NOMO-1 (cell line): ENCODE data around the gene SAMD4A.

Experiments used
- DNase-seq, 2 experiments: peaks; one replicate each; lab custom pipeline; 2025; ENCODE audit not compliant: unreplicated experiment in 2 of 2; lab: John Stamatoyannopoulos, UW

The SAMD4A gene

DNA sequence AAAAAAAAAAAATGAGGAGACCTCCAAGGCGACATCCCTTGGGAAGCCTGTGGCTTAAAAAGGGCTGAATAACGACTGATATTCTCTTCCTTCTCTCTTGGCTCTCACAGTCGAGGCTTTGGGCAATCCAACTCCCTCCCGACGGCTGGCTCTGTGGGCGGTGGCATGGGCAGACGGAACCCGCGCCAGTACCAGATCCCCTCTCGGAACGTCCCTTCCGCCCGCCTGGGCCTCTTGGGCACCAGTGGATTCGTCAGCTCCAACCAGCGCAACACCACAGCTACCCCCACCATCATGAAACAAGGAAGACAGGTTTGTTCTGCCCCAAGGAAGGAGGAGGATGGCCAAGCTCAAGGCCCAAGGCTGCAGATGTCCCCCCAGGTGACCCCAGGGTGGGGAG, 207.9 kb downstream of the SAMD4A start:
- DNase-seq = no peak

DNA sequence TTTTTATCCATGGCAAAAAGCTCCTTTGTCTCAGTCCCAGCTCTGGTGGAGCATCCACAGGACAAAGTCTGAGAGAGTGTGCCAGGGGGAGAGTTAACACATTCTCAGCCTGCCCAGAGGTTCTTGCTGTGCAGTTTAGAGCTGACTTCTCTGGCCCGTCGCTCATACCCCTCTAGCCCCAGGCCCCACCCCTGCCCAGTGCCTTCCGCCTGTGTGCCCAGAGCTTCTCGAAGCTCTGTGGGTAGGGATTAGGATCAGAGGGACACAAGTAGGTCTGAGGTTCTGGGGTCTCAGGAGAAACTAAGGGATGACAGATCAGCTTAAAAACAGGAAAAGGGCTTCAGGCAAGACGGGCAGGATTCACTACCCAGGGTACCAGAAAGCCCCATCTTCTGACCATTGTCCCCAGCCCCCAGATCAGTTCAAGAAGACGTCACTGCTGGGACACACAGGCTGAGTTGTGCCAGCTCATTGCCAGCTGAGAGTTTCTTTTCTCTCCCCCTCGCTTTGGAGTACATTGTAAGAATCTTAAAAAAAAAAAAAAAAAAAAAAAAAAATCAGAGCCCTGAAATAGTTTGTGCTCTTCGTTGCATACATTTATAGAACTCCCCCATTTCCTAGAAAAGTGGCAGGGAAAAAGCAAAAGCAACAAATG, 208.7 kb downstream of the SAMD4A start:
- no peak for DNase-seq

DNA sequence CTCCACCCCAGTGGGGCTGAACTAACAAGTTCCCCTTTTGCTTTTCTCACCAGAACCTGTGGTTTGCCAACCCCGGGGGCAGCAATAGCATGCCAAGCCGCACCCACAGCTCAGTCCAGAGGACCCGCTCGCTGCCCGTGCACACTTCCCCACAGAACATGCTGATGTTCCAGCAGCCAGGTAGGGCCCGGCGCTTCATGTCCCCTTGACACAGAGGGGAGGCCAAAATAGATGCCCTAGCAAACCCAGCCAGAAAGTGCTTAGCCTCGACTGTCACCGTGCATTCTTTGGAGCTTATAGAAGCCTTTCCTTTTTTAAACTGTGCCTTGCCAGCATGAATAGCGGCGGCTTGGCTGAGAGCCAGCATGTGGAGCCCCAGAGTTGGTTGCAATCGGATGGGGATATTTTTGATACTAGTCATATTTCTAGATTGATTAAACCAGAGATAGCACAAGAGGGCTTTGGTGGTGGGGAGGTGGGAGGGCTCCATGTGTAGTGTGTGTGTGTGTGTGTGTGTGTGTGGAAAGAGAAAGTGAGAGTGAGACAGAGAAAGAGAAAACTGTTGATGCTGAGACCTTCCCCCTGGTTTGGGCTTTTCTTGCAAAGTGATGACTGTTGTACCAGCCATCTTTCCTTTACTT, 209.6 kb downstream of the SAMD4A start:
- DNase-seq = peak; percentile 53 to 57

DNA sequence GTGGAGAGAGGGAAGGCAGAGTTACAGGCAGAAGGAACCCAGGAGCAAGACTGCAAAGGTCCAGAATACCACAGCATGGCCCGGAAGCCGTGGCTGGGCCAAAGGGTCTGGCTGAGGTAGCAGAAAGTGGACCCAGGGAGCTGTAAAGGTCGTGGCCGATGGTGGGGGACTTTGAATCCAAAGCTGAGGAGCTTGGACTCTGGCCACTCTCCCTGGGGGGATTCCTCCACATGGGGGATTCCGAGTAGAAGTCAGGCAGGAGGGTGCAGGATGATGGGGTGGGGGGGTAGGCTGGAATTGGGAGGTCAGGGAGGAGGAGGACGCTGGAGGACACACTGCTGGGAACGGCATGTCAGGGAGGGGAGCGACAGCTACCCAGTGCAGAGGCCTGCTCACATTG, 210.5 kb downstream of the SAMD4A start:
- DNase-seq = no peak

DNA sequence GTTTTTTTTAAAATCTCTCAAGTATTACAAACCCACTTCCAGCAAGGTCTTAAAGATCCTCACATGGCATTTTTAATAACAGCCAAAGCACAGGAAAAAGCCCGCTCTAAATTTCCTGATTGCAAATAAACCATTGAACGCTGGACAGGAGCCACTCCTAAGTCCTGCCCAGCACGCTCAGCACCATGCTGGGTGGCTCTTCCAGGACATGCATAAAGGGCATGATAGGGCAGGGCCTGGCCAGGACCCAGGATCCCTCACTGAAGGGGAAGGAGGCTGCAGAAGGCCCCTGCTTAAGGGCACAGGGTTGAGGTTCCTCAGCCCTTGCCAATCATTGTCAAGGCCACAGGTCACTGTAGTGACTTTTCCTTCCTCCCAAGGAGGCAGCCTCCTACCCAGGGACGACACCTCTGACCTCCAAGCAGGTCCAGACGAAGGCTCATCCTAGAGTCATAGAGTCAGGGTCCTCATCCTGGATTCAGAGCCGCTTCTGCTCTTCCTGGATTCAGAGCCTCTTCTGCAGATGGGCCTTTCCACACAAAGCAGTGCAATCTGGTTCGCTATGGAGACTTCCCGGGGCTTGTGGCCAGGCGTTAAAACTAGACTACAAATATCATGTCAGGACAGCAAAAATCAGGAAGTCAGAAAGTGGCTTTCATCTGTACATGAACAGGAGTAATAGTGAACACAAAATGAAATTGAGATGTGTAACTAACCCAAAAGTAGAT, 211.9 kb downstream of the SAMD4A start:
- no peak for DNase-seq

DNA sequence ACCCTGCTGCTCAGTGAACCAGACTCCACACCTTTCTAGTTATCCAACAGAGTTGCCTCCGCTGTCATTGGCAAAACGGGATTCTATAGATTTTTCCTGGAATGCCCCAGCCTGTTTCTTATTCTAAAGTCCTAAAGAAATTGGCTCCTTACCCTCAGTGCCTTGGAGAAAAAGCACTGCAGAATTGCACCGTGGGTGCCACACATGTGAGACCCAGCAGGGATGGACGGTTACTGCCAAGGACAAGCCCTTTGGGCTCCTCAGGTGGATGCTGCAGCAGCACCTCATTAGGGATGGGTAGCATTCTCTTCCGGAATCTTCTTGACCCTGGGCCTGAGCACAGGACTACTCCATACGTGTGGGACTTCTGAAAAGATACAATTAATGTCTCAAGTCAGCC, 214.2 kb downstream of the SAMD4A start:
- no peak for DNase-seq

DNA sequence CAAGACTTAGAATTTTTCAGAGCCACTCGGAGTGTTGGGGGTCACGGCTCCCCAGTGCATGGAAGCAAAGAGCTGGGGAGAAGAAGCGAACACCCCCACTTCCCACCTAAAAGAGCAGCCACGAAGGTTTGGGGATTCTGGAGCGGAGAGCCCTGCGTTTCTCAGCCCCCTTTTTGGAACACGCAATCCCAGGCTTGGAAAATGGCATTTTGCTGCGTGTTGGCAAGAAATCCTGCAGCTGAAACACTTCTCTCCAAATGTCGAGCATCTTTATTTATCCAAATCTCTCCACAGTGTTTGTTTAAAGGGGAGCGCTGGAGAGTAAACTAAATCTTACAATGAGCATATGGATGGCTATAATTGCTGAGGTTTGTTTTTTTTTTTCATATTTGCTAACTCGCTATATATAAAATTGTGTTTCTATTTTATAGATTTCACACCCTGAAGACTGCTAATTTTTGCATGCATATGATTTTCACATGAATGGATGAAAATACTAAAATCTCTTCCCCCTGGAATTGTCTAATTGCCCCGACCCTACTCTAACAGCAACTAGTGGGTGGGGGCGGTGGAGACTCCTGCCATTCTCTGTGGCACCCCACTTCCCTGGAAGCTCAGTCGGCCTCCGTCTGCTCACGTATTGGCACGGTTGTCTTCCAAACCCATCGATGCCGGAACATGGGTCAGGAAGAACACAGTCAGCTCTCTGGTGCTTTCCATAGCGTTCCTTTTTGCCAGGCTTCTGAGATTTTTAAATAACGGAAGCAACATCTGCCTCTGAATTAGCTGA, 215.2 kb downstream of the SAMD4A start:
- no peak for DNase-seq

DNA sequence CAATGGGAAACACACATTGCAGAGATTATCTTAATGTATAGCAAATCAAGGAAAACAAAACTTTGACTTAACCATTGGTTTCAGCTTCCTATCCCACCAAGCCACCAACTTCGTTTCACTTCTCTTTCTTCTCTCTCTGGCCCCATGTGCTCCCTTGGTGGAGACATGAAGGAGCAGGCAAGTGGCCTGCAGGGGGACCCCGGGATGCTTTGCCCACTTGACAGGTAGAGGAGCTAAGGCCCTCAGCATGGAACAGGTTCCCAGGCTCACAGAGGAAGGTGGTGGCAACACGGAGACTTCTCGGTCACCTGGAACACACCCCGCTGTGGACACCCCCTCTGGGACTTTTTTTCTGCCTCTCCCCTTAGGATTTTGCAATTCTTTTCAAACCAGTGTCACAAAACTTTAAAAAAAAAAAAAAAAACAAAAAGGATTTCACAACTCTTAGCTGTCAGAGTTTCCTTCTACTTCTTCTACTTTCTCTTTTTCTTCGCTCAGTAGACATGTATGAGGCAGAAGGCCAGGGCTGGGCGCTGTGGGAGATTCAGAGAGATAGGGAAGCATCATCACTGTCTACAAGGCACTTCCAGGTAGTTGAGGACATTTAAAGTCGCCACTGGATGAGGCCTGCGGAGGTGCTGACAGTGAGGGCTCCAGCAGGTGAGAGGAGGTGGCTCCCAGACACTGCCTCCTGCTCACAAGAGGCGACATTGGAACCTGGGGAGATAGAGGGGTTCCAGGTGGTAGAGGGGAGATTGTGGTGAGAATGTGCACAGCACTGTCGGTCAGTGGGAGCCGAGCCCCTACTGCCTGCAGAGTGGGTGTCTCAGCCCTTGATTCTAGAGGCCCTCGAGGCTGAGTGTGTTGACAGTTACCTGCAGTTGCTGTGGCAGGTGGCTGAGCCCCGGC, 216.1 kb downstream of the SAMD4A start:
- DNase-seq = peak; percentile 81 to 93

DNA sequence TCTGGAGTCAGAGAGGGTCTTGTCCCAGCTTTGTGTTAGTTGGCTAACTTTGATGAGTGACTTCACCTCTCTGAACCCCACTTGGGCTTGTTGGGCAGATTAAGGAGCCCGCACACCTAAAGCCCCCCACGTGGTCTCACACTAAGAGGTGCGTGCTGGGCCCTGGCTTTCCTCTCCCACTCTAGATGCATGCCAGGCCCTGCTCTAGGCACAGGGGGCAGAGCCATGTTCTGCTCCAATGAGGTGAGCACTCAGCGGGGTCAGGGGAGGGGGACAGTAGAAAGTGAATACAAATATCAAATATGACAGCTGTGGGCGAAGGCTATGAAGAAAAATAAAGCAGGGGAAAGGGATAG, 216.7 kb downstream of the SAMD4A start:
- DNase-seq = no peak

DNA sequence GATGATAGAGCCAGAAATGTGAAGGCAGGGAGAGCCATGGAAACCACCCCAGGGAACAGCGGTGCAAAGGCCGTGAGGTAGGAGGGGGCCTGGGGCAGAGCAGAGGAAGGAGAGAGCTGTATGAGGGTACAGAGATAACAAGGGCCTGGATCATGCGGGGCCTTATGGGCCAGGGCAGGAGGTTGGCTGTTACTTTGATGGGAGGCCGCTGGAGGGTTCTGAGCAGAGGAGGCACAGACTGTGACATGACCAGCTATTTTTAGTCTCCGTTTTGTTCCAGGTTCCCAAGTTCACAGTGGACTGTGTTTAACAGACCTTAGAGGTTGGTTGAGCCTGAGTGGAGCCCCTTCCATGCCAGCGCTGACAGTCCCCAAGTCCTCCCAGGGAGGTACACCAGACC, 217.1 kb downstream of the SAMD4A start:
- no peak for DNase-seq

DNA sequence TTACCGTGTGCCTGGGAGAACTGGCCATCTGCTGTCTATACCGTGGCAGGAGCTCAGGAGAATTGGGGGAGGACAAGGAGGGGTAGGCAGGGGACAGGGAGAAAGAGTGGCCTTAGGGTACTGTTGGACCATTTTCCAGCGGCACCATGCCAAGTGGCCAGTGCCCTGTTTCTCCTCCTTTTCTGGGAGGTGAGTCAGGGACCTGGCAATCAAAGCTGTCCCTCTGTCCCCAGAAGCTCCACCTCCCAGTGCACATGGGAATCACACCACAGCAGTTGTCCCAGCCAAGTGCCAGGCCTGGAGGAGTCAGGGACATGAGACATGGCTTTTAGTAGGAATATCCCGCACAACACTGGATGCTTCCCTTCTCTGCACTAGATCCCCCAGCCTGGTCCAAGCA, 217.7 kb downstream of the SAMD4A start:
- no peak for DNase-seq

DNA sequence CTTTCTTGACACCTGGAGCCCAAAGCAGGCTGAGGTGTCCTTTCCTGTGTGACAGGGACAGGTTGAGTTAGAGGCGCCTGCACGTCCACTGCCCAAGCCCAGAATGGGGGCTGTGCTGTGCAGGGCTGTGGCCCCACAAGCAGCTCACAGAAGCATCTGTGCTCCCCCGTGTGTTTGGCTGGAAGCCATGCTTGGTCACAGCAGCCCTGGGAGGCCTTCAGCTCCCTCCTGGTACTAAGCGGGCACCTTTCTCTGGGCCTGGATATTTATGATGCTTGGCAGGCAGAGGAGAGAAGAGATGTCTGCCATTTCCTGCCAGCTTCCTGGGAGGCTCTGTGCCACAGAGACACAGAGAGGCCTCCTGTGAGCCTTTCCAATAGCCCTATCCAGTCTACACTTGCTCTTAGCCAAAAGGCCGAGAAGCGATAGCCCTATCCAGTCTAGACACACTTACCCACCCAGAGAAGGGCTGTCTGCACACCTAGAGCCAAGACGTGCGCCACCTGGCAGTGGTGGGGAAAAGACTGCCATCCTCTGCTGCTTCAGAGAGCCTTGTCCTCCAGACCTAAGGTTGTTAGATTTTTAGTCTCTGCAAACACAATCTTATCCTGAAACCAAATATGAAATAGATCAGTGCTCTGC, 218.3 kb downstream of the SAMD4A start:
- no peak for DNase-seq

DNA sequence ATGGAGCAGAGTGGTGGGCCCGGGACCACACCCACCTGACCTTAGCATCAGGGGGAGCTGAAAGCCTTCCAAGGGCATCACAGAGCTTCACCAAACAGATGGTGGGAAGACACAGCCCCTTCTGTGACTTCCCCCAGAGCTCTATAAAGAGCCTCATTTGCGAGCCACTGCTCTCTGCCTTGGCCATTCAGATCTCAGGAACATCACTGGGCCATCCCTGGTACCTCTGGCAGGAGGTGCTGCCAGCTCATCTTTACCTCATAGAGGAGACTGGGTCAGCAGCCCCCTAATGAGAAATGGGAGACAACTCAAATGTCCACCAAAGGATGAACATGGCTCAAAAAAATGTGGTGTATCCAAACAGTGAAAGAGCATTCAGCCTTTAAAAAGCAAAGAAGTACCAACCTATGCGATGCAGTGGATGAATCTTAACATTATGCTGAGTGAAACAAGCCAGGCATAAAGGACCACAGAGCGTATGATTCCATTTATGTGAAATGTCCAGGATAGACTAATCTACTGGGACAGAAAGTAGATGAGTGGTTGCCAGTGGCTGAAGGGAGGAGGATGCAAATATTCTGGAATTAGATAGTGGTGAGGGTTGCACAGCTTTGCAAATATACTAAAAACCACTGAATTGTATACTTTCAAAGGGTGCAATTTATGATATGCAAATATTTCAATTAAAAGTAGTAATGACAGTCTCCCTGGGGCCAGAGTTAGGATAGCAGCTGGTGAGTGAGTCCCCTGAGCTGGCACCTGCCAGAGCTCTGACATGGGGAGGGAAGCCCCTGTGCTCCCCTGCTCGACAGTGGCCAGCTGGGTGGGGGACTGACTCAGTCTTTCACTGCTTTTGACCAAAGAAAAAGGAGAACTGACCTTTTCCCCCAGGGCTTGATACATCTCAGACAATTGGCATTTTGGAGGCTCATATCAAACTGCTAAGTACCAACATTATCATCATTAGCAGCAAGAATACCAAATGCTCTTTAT, 219.1 kb downstream of the SAMD4A start:
- DNase-seq = no peak

DNA sequence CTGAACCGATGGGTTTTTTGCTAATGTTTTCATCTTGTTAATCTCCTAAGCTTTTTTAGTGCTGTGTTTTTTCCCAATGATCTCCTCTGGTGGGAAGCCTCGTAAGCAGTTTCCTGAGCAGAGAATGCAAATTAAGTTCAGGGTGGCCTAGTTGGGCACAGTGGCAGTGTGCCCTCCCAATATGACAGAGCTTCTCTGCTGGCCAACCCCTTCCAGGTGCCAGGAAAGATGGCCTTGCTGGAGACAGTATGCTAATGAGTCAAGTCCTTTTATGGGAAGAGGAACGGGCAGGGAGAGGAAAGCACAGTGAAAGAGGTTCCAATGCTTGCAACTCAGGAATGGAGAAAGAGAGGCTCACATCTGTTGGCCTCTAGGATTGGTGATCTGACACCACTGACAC, 219.9 kb downstream of the SAMD4A start:
- DNase-seq = no peak

DNA sequence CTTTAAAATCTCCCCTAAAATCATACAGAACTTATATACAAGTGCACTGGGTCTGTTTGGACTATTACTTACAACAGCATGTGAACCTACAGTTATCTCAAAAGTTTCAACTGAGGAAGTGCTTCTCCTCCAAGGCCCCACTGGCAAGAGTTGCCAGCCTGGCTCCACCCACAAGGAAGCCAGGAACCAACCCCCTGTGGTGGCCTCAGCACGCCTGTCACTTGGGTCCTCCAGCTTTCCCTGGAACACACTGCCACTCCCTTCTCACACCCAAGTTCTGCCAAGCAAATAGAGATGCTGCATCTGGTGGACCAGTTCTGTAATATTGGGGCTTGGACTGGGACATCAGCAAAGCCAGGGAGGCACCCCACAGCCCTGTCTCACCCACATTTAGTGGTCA, 220.3 kb downstream of the SAMD4A start:
- DNase-seq = peak in 1 of 2 experiments; percentile 4

DNA sequence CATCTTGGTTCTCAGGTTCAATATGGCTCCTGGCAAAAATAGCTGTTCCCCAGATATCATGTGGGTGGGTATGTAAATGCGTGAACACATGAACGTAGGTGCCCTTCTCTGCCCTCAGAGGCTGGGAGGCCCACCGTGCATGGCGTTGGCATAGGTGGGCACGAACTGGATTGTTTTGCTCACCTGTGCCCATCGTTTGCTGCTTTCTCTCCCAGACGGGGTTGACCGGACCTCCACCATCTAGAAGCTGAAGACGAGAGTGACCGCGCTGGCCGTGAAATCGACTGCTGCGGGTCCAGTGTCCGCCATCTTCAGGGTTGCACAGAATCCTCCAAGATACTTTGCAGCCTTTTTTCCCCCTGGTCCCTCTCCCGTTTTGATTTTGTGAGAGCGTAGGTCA, 221.8 kb downstream of the SAMD4A start:
- DNase-seq = no peak

DNA sequence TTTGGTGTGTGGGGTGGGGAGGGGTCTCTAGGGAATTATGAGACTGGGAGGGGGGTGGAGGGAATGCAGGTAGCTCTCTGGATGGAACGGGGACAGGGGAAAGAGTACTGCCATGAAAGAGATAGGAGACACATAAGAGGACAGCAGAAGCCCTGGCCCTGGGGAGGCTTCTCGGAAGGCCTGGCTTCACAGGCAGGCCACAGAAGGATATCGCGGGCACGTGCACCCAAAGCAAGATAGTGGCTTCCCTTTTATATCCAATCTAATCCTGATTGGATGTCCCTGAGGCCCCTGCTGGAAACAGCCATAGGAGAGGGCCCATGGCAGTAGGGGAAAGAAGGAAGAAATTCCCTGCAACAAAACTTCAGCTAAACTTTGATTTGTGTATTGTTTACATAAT, 222.2 kb downstream of the SAMD4A start:
- no peak for DNase-seq

DNA sequence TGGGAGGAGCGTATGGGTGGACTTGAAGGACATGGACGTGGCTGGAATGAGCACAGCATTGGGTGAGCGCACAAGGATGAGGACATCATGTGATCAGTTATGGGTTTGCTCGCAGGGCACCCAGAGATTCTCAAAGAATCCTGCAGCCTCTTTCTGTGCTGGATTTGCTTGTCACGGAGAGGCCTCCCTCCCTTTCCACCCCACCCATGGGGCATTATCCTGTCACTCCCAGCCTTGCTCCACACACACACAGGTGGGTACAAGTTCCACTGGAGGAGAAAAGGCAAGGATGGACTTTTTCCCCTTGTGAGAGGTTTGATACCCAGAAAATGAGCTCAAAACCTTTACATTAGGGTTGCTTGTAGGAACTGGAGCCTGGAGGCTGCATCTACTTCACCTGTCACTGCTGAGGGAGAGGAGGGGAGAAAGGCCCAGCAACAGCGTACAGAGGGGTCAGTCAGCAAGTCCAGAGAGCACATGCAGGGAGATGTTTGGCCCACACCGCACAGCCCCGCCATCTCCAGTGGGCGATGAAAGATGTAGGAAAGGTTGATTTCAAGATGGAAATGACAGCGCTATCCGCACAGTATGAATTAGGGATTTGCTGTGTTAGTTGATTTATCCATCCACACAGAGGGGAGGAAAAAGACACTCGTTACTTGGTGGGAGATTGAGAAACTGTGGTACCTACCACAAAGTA, 223.0 kb downstream of the SAMD4A start:
- DNase-seq = no peak
